Mesenchymal stem cell (in vitro differentiated cells and primary cell): ENCODE measurements around the gene STK24.

Source experiments
- DNase-seq: peaks from one replicate; pipeline ENCODE4 v3.0.0-alpha.2; 2013
- H2AFZ ChIP-seq: one replicate; pipeline ENCODE4 v1.6.1; 2013; ENCODE audit warnings: low read depth, mild to moderate bottlenecking, control low read depth, inconsistent platforms, low read length, moderate library complexity
- H2AK5ac ChIP-seq: 2 replicates; pipeline ENCODE4 v1.6.1; 2013; ENCODE audit warnings: low read length, moderate library complexity, mild to moderate bottlenecking, inconsistent platforms; ENCODE audit not compliant: severe bottlenecking
- H2BK120ac ChIP-seq: one replicate; pipeline ENCODE4 v1.6.1; 2013; ENCODE audit warnings: low read depth, mild to moderate bottlenecking, inconsistent platforms, low read length, moderate library complexity
- H2BK12ac ChIP-seq, 2 experiments: one replicate each; pipeline ENCODE4 v1.6.1; 2013; ENCODE audit warnings: inconsistent platforms in 2 of 2, low read length in 2 of 2, mild to moderate bottlenecking in 2 of 2, moderate library complexity in 2 of 2, control low read depth in 1 of 2
- H2BK15ac ChIP-seq: one replicate; pipeline ENCODE4 v1.6.1; 2013; ENCODE audit warnings: mild to moderate bottlenecking, low read depth, inconsistent platforms; ENCODE audit not compliant: poor library complexity, severe bottlenecking
- H2BK5ac ChIP-seq: 2 replicates; pipeline ENCODE4 v1.6.1; 2013; ENCODE audit warnings: low read depth, mild to moderate bottlenecking, low read length, control low read depth, inconsistent platforms; ENCODE audit not compliant: poor library complexity, severe bottlenecking
- H3K14ac ChIP-seq, 2 experiments: one replicate each; pipeline ENCODE4 v1.6.1; 2013; ENCODE audit warnings: inconsistent platforms in 2 of 2, low read length in 2 of 2, control low read depth in 1 of 2, mild to moderate bottlenecking in 1 of 2, moderate library complexity in 1 of 2
- H3K18ac ChIP-seq, 2 experiments: one replicate each; pipeline ENCODE4 v1.6.1; 2013; ENCODE audit warnings: inconsistent platforms in 2 of 2, low read length in 2 of 2, control low read depth in 1 of 2, low read depth in 1 of 2, mild to moderate bottlenecking in 1 of 2
- H3K23ac ChIP-seq, 2 experiments: one replicate each; pipeline ENCODE4 v1.6.1; 2013; ENCODE audit warnings: inconsistent platforms in 2 of 2, low read length in 2 of 2, mild to moderate bottlenecking in 2 of 2, moderate library complexity in 2 of 2, control low read depth in 1 of 2
- H3K27ac ChIP-seq: 2 replicates; pipeline ENCODE4 v1.5.1; 2013; ENCODE audit warnings: mild to moderate bottlenecking, moderate library complexity, low read length, control low read depth, inconsistent platforms; ENCODE audit not compliant: poor library complexity, severe bottlenecking
- H3K27me3 ChIP-seq, 2 experiments: 2 replicates each; pipeline versions ENCODE4 v1.6.1 to v1.7.0; 2013; ENCODE audit warnings: low read length in 2 of 2, mild to moderate bottlenecking in 2 of 2, moderate library complexity in 2 of 2, control low read depth in 1 of 2, inconsistent platforms in 1 of 2; ENCODE audit not compliant: control insufficient read depth in 1 of 2, insufficient read depth in 1 of 2
- H3K36me3 ChIP-seq, 2 experiments: 2 replicates each; pipeline versions ENCODE4 v1.6.1 to v1.7.0; 2013; ENCODE audit warnings: low read length in 2 of 2, control low read depth in 1 of 2, inconsistent platforms in 1 of 2, low read depth in 1 of 2, mild to moderate bottlenecking in 1 of 2; ENCODE audit not compliant: insufficient read depth in 2 of 2, control insufficient read depth in 1 of 2
- H3K4ac ChIP-seq, 2 experiments: one replicate each; pipeline ENCODE4 v1.6.1; 2013; ENCODE audit warnings: inconsistent platforms in 2 of 2, low read length in 2 of 2, mild to moderate bottlenecking in 2 of 2, moderate library complexity in 2 of 2, control low read depth in 1 of 2, low read depth in 1 of 2
- H3K4me1 ChIP-seq: 2 replicates; pipeline ENCODE4 v1.6.1; 2013; ENCODE audit warnings: low read depth, low read length, control low read depth; ENCODE audit not compliant: control insufficient read depth, insufficient read depth
- H3K4me2 ChIP-seq: 2 replicates; pipeline ENCODE4 v1.6.1; 2013; ENCODE audit warnings: low read length, mild to moderate bottlenecking, inconsistent platforms; ENCODE audit not compliant: poor library complexity, severe bottlenecking
- H3K4me3 ChIP-seq, 2 experiments: 2 replicates each; pipeline versions ENCODE4 v1.5.1 to v1.7.0; 2013; ENCODE audit warnings: low read length in 2 of 2, mild to moderate bottlenecking in 2 of 2, control low read depth in 1 of 2, low read depth in 1 of 2; ENCODE audit not compliant: insufficient read depth in 1 of 2
- H3K79me1 ChIP-seq: replicated peaks from 2 replicates; pipeline ENCODE4 v1.6.1; 2013; ENCODE audit warnings: mild to moderate bottlenecking, control low read depth, low read length, inconsistent platforms; ENCODE audit not compliant: poor library complexity, severe bottlenecking
- H3K9ac ChIP-seq: 2 replicates; pipeline ENCODE4 v1.7.0; 2013; ENCODE audit warnings: mild to moderate bottlenecking, low read length, moderate library complexity
- H3K9me3 ChIP-seq: 2 replicates; pipeline ENCODE4 v1.7.0; 2013; ENCODE audit warnings: mild to moderate bottlenecking, low read length; ENCODE audit not compliant: control insufficient read depth
- H4K8ac ChIP-seq: one replicate; pipeline ENCODE4 v1.6.1; 2013; ENCODE audit warnings: inconsistent platforms, mild to moderate bottlenecking, low read length, moderate library complexity
- H4K91ac ChIP-seq: one replicate; pipeline ENCODE4 v1.6.1; 2013; ENCODE audit warnings: mild to moderate bottlenecking, low read length, inconsistent platforms
- WGBS: methylation state at CpG from one replicate; pipeline ENCODE4 v1.1.7; 2013; ENCODE audit warnings: mixed read lengths; 5-methylcytosine and 5-hydroxymethylcytosine counted together

STK24 gene

DNA sequence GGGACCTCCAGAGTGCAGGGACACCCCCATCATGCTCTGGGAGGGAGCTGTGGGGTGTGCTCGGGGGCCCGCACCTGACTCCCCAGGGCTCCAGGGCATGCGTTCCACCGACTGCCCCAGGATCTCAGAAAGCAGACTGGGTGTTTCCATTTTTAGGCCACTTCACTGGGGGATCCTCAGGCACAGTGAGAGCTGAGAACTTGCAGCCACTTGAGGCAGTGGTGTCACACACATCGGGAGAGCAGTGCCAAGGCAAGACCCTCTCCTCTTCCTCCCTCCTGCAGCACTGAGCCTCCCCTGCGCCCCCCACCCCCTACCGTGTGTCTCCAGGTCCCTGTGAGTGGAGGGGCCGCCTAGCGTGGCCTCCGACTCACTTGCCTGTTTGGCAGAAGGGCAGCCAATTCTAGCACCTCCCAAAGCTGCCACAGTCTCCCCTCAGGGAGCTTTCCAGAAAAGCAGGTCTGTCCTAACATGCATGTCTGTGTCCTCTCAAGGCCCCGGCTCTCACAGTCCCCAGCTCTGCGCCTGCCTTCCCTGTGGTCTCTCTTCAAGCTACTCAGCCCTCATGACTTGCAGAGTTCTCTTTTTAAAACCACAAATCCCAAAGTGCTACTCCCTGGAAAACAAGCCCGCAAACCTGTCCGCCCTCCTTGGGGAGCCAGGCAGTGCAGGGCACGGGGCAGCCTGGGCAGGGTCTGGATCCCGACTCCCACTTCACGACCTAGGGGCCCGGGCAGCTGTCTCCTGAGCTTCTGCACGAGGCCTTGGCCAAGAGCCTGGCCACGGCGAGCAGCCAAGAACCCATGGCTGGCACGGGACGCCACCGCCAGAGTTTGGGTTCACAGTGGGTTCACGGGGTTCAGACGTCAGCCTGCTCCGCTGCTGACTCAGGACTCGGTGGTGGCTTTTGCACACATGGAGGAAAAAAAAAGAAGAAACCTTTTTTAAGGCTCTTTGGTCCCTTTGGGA, 94.1 kb downstream of the STK24 start:
- Histone ChIP-seq H3K4me3 (peak overlapping the region in 1 of 2 experiments; percentile 41), H3K27ac (no peak overlapping the region), H2BK15ac (peak overlapping the region; percentile 65), H2BK5ac (no peak overlapping the region), H3K4me1 (peaks cover 41% of the 10 kb centered on the region), H3K4me2 (no peak overlapping the region), H3K4ac (peak overlapping the region in 1 of 2 experiments; percentile 55), H3K18ac (peak overlapping the region; percentile 26 to 54), H2BK120ac (no peak overlapping the region), H3K14ac (no peak overlapping the region), H4K8ac (peak overlapping the region; percentile 52), H3K36me3 (peaks cover 9 to 11% of the 10 kb centered on the region in 2 experiments), H2AFZ (no peak overlapping the region), H3K27me3 (no peaks in the 10 kb centered on the region), H3K23ac (no peak overlapping the region), H2BK12ac (peak overlapping the region in 1 of 2 experiments; percentile 45), H4K91ac (peak overlapping the region; percentile 70), H3K9ac (peak overlapping the region; percentile 63), H3K9me3 (no peaks in the 10 kb centered on the region), H3K79me1 (peaks cover 37% of the 10 kb centered on the region), H2AK5ac (no peak overlapping the region)
- WGBS = 85% methylated on average over 28 of the region's 28 CpGs
- peak; percentile 43 for DNase-seq

DNA sequence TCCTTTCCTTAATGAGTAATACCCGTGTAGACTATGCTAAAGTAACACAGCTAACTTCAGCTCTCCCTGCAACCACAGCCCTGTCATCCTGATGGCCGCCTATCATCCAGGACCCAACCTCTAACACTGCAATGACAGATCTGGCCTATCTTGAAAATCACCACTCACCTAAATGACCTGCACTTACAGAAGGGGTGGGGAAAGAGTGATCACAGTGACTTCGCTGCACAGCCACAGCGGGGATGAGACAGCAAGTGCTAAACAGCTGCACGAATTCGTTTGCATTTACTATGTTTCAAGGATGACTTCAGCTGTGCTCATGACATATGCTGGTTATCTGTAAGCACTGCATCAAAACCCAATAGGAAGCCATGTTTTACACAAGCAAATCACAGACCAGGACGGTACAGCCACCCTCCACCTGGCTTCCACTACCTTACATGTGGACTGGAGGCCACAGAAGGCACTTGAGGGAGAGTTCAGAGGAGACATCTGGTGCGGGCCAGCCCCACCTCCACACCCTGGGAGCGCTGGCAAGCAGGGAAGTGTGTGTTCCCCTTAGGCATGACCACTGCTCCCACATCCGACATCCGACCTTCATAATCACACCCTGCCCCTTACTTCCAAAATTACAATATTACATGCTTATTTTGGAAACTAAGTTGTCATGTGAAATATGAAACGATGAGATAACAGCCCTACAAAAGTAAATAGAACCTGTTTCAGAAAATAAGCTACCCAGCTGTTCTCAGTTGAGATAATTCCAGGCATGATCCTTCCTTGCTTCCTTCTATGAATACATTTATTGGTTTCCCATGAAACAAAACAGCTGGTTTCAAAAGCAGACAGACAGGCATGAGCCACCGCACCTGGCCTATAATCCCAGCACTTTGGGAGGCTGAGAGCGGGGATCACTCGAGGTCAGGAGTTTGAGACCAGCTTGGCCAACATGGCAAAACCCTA, 95.7 kb downstream of the STK24 start:
- Histone ChIP-seq H3K36me3 (peaks cover 9 to 11% of the 10 kb centered on the region in 2 experiments), H2BK12ac (peak overlapping the region in 1 of 2 experiments; percentile 3), H3K4me3 (no peak overlapping the region), H3K18ac (peak overlapping the region; percentile 8 to 82), H3K9me3 (no peaks in the 10 kb centered on the region), H3K4me1 (peaks cover 49% of the 10 kb centered on the region), H3K14ac (peak overlapping the region in 1 of 2 experiments; percentile 74), H3K9ac (no peak overlapping the region), H4K91ac (peak overlapping the region; percentile 34), H3K4me2 (no peak overlapping the region), H3K27me3 (no peaks in the 10 kb centered on the region), H3K27ac (no peak overlapping the region), H2BK15ac (peak overlapping the region; percentile 68), H2BK120ac (no peak overlapping the region), H3K79me1 (peaks cover 39% of the 10 kb centered on the region), H3K4ac (peak overlapping the region in 1 of 2 experiments; percentile 32), H2AK5ac (no peak overlapping the region), H3K23ac (peak overlapping the region in 1 of 2 experiments; percentile 15), H2AFZ (no peak overlapping the region), H4K8ac (peak overlapping the region; percentile 91), H2BK5ac (no peak overlapping the region)
- peak; percentile 80 for DNase-seq
- 70% methylated on average over 13 of the region's 15 CpGs for WGBS

DNA sequence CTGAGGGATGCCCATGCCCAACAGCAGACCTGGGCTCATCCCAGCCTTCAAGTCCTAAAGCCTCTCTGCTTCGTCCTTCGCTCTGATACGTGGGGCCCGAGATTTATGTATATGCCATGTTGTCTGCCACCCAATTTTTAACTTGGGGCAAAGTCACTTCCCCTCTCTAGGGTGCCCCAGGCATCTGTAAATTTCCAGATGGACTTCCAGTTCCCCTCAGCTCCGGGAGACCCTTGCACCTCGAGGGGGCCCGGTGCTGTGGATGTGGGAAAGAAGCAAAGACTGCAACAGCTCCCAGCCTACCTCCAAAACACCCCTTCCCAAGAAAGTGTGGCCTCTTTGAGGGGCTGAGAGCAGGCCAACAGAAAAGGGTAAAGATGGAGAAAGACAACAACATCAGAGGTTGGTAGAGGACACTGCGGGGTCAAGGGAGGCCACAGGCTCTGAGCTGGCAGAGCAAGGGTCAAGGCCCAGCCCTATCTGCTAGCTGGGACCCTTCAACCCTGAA, 97.4 kb downstream of the STK24 start:
- Histone ChIP-seq H3K14ac (peak overlapping the region in 1 of 2 experiments; percentile 21), H2BK12ac (peak overlapping the region in 1 of 2 experiments; percentile 61), H3K18ac (peak overlapping the region in 1 of 2 experiments; percentile 64), H3K9ac (no peak overlapping the region), H3K23ac (peak overlapping the region in 1 of 2 experiments; percentile 61), H3K79me1 (peaks cover 39% of the 10 kb centered on the region), H3K4me1 (peaks cover 49% of the 10 kb centered on the region), H4K91ac (no peak overlapping the region), H2BK5ac (no peak overlapping the region), H2AFZ (no peak overlapping the region), H3K27me3 (no peaks in the 10 kb centered on the region), H3K4me2 (no peak overlapping the region), H2BK15ac (peak overlapping the region; percentile 49), H3K9me3 (no peaks in the 10 kb centered on the region), H3K27ac (no peak overlapping the region), H2AK5ac (no peak overlapping the region), H3K4ac (peak overlapping the region in 1 of 2 experiments; percentile 53), H4K8ac (no peak overlapping the region), H3K36me3 (peaks cover 12 to 16% of the 10 kb centered on the region in 2 experiments), H3K4me3 (no peak overlapping the region), H2BK120ac (peak overlapping the region; percentile 11)
- no peak for DNase-seq
- 100% methylated on average over 8 of the region's 8 CpGs for WGBS
